HG03469 (cell line): Measurements from ENCODE around the gene PRM3.

Source experiments
- ATAC-seq: cut with Tn5 transposase; IDR thresholded peaks from one replicate; pipeline ENCODE4 v1.9.1; 2021; ENCODE audit warnings: mild to moderate bottlenecking, moderate library complexity, moderate number of reproducible peaks; ENCODE audit not compliant: unreplicated experiment

Gene PRM3

DNA sequence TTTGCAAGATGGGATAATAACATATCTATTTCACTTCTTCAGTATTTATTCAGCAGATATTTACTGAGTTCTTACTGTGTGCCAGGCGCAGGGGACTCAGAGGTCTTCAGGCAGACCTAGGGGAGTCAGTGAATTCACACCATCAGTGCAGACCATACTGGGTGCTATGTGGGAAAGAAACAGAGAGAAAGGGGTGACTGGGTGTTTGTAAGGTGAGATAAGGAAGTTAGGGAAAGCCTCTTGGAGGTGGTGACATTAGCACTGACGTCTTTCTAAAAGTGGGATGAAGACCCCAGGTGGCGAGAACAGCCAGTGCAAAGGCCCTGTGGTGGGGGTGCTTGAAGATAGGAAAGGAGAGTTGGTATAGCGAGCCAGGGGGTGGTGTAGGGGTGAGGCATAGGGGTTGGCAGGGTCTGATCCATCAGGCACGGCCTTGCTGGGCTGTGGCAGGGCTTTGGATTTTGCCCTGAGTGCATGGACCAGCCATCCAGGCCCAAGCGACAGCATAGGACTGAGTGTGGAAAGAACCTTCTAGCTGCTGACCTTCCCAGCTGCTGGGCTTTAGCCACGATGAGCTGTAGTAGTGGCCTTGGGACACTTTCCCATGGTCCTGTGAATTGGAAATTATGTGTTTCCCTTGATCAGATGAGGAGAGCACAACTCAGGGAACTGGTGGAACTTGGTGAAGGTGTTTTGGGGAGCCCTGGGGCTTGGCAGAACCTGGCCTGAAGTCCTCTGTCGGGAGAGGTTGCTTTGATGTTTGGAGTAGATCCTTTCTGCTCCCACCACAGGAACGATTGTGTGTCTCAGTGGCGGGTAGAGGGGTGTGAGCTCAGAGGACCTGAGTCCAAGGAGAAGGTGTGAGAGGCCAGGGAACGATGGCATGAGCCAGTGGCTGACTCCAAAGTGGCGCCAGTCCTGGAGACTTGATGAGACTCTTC, 13.5 kb downstream of the PRM3 start:
- ATAC-seq = no peak

DNA sequence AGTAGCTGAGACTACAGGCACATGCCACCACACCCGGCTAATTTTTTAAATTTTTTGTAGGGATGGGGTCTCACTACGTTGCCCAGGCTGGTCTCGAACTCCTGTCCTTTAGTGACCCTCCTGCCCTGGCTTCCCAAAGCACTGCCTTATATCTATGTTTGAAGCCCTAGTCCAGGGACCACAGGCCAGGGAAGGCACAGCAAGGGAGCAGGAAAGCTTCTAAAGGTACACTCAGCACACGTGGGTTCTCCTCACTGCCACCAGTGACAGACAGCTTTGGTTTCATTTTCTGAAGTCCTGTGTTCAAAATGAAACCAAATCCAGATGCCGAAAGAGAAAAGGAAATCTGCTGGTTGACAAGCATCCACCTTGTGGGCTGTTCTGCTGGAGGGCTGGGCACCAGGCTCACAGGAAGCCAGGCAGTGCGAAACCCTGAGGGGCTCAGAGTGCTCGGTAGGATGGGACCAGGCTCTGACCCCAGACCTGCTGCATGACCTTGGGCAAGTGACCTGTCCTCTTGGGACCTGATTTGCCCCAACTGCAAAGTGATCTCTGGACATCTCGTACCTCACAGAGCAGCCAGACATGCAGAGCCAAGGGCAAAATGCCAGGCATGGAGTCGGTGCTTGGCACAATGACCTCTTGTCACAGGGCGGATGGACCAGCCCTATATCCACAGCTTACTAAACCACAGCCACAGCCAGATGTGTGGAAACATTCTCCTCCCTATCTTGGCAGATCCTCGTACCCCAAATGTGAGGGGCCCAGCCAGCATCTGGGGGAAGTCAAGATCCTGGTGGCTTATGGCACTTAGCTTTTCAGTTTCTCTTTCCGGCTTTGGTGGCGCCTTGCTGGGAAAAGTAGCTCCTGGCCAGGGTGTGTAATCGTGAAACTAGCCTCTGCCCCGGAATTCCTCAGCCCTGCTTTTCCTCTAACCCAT, 14.6 kb downstream of the PRM3 start:
- ATAC-seq = no peak

- no peak for ATAC-seq
Measured at GRCh38 chr16:11257131-11257938, 16.1 kb downstream of the PRM3 start.

DNA sequence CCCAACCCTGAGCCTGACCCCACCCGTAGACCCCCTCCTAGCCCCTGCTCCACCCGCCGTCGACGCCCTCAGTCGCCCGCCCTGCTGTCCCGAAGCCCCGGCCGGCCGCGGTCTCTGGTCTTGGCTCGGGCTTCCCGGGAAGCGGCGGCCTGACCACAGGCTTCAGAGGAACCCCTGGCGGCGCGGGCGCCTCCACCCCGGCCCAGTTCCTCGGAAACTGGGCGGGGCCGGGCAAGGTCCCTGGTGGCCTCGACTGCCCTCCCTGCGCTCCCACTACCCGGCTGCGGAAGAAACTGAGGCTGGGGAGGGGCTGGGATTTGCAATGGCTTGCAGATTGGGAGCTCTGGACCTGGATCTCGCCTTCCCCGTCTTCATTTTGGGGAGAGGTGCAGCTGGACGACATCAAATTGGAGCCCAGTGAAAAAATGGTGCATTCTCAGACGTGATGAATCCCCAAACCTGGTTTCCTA, 16.7 kb downstream of the PRM3 start:
- no peak for ATAC-seq

DNA sequence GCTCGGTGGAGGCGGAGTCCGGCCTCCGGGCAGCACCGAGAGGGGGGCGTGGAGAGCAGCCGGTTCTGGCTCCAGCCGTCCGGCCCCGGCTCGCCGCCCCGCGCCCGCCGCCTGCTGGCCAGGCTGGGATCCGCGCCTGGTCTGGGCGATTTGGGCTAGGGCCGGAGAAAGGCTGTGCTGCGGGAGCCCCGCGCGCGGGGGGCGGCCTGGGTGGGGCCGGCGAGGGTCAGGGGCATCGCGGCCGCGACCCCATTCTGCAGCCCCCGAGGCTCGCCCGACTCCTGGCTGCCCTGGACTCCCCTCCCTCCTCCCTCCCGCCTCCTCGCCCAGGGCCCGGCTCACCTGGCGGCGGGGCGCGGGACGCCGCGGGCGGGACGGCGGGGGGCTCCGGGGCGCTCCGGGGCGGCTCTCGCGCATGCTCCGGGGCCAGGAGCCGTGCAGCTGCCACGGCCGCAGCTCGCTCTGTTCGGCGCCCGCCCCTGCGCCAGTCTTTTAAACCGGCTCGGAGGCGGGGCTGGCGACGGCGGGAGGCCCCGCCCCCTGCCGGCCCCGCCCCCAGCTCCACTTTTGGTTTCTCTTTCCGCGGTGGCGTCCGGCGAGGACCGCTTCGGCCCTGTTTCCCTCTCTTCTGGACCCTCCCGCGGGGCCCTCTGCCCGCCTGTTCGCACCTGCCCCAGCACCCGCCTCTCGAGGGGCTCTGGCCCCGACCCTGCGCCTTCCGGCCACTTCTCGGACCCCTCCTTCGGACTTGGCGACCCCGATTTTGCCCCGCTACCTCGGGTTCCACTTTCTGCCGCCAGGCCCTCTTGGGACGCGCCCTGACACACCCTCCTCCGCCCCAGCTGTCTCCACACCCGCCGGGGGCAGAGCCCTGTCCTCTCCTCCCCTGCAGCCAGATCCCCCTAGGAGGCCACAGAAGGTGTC, 17.4 kb downstream of the PRM3 start, which contains the start of gene SOCS1:
Gene SOCS1, minus strand, starts transcription at position 468 of the 924 bp plus-strand sequence. CDS start 726 bp downstream, outside the sequence.
- peak; percentile 30 for ATAC-seq

DNA sequence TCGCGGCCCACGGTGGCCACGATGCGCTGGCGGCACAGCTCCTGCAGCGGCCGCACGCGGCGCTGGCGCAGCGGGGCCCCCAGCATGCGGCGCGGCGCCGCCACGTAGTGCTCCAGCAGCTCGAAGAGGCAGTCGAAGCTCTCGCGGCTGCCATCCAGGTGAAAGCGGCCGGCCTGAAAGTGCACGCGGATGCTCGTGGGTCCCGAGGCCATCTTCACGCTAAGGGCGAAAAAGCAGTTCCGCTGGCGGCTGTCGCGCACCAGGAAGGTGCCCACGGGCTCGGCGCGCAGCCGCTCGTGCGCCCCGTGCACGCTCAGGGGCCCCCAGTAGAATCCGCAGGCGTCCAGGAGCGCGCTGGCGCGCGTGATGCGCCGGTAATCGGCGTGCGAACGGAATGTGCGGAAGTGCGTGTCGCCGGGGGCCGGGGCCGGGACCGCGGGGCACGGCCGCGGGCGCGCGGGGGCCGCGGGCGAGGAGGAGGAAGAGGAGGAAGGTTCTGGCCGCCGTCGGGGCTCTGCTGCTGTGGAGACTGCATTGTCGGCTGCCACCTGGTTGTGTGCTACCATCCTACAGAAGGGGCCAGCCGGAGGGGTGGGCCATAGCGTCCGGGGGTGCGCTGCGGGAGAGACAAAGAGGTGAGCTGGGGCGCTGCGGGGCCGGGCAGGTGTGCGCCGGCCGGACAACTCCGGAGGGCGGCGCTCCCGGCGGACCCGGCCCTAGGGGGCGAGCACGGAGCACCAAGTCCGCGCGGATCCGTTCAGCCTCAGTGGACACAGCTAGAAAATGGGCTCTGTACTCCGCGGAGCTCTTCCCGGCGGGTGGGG, 18.3 kb downstream of the PRM3 start:
- no peak for ATAC-seq

GRCh38 chr16:11253995-11254912, 19.2 kb downstream of the PRM3 start:
- no peak for ATAC-seq

DNA sequence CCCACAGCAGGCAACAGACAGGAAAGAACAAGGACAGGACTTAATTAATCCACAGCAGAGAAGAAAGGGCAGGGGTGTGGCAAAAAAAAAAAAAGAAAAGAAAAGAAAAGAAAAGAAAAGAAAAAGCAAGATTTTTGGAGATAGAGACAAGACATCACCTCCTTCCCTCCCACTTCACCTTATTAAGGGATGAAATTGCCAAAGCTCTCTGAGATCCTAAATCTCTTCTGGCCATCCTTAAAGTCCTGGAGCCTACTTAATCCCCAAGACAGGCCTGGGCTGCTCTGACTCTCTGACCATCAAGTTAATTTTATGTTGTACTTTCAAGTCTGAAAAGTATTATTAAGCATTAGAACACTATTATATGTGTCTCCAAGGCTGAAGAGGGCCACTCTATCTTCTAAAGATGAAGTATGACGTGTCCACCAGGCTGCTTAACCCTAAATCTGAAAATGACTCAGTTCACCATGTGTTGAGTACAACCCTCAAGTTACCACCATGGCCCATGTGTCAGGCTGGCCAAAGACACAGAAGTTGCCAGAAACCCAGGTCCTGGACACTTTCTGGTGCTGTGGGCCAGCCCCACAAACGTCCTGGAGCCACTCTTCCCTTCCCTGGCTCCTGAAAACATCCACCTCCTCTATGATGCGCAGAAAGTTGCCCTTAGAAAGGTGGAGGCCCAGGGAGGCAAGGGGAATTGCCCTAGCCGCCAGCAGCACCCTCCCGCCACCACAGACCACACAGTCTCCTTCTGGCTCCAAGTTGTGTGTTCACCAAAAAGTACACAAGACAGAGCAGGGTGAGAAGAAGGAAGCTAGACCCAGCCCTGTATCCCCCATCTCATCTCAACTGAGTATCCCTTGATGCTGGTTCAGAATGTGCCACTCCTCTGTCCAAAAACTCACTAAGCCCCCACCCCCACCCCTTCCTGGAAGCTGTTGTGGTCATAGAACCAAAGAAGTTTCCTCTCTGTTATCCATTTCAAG, 20.1 kb downstream of the PRM3 start:
- no peak for ATAC-seq

DNA sequence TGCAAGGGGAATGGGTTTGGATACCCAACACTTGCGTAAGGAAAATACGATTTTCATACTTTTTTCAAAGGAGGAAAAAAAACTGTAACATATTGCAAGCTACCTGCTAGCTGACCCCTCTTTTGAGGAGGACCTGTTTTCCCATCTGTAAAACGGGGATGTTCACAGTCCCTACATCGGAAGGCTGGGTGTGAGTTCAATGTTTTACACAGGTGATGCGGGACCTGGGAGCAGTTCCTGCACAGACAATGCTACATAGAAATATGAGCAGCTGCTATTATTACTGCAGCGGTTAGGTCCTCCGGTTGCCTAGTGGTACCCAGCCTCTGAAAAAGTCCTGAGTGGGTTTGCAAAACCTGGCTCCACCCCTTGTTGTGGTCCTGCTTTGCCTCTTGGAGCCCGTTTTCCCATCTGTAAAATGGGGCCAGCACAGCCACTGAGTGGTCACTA, 20.9 kb downstream of the PRM3 start:
- ATAC-seq = no peak

DNA sequence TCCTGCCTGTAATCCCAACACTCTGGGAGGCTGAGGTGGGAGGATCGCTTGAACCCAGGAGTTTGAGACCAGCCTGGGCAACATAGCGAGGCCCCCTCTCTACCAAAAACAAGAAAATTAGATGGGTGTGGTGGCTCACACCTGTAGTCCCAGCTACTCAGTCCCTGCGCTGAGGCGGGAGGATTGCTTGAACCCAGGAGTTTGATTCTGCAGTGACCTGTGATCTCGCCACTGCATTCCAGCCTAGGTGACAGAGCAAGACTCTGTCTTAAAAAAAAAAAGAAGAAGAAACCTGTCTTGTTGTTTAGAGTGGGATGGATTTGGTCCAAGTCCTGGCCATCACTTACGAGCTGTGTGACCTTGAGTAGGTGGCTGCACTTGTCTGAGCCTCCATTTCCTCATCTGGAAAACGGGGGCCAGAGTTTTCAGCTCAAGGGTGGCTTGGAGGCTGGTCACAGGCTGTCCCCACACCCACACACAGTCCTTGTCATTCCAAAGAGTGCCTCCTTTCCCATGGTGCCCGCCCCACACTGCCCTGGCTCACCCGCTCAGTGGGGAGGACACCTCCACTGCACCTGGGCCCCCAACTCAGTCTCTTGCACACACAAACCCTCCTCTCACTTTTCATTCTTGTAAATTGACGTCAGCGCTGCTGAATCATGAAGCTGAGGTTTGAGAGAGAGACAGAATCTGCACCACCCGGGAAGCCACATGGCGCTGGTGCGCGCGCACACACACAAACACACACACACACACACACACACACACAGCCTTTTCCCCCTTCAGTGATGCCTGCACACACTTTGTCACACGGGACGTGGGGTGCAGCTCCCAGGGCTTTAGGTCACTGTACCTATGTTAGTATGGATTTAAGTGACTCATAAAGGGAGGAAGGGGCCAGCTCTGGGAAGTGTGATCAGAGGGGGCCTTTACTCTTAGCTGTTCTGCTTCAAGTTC, 21.6 kb downstream of the PRM3 start:
- ATAC-seq = no peak

DNA sequence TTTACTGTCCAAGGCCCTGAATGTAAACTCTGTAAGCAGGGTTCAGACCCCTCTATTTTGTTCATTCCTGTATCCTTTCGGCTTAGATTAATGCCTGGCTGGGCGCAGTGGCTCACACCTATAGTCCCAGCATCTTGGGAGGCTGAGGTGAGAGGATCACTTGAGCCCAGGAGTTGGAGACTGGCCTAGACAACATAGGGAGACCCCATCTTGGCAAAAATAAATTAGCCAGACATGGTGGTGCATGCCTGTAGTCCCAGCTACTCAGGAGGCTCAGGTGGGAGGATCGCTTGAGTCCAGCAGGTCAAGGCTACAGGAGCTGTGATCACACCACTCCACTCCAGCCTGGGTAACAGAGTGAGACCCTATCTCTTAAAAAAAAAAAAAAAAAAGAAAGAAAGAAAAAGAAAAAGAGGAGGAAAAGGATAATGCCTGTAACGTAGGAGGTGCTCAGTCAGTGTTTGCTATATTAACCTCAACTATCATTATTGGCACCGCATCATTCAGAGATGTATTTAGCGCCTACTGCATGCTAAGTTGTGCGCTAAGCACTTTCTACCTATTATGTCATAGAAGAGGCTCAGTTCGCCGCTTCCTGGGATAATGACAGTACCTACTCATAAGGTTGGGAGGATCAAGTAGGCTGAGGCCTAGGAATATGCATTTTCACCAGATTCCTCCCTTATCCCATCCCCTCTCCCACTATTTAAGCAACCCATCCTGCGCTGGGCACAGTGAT, 22.5 kb downstream of the PRM3 start:
- ATAC-seq = no peak

- ATAC-seq = no peak
Measured at GRCh38 chr16:11250091-11250785, 23.2 kb downstream of the PRM3 start.

DNA sequence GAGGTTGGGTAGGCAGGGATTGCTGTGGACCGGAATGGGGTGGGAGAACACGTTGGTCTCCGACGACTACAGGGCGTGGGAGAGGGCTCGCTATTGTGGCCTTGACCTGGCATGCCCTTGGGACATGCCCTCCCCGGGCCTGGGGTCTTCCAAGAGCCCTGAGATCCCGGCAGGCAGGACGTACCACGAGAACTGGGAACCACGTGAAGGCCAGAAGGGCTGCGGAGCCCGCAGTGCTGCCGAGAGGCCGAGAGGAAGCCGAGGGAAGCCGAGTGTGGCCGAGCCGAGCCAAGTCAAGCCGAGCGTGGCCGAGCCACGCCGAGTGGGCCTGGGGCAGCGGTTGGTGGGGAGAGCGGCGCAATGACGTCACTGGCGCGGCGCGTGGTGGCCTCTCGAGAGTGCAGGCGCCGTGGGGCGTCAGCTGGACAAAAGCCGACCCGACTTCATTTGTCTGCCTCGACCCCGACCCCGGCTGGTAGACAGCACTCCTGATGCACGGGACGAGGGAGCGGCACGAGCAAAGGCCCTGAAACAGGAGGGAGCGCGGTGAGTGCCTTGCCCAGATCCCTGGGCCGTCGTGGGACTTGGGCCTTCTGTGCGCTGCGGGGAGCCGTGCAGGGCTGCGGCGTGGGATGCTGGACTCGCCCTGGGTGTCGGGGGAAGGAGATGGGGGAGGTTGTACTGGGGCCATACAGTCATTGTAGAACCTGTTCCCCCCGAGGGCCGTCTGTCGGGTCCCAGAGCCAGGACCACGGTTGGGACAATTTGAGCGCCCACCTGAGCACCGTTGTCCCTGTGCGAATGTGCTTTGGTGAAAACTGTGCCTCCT, 24.0 kb downstream of the PRM3 start:
- no peak for ATAC-seq
